HepG2 (cell line): ENCODE data around the gene IFT43. TPM values are rescaled to one million over a fixed set of nuclear protein-coding genes. Genes with fewer than 3 reads are reported as not detected.
A peak's percentile ranks its signal among the peaks of the same experiment; 100 is the strongest.

Experiments used
- AKAP8 ChIP-seq: sonication (generic); formaldehyde crosslinking; IDR thresholded peaks from 2 replicates; pipeline ENCODE4 v1.5.1; 2020; ENCODE audit warnings: mild to moderate bottlenecking, missing genetic modification reagents
- CEBPG ChIP-seq: IDR thresholded peaks from 2 replicates; pipeline ENCODE4 v1.6.1; 2016
- DNMT3B ChIP-seq: conservative IDR thresholded peaks from 2 replicates; pipeline ENCODE4 v1.6.1; 2016; ENCODE audit warnings: missing biosample characterization, control low read depth
- EHMT2 ChIP-seq: fragments of 200-600 bp; sonication (generic); IDR thresholded peaks from 2 replicates; pipeline ENCODE4 v1.7.0; 2017; ENCODE audit warnings: antibody characterized with exemption, low read depth, low read length, borderline replicate concordance
- FIP1L1 ChIP-seq: fragments of 200-400 bp; formaldehyde crosslinking; IDR thresholded peaks from 2 replicates; pipeline ENCODE4 v1.6.1; 2018; ENCODE audit warnings: low read depth, mild to moderate bottlenecking, low read length, moderate library complexity, borderline replicate concordance; ENCODE audit not compliant: insufficient read depth
- HNRNPK ChIP-seq: fragments of 200-400 bp; formaldehyde crosslinking; IDR thresholded peaks from 2 replicates; pipeline ENCODE4 v1.6.1; 2018; ENCODE audit warnings: low read length, low read depth, moderate library complexity, mild to moderate bottlenecking; ENCODE audit not compliant: poor library complexity, severe bottlenecking
- MAF1 ChIP-seq: sonication (generic); formaldehyde crosslinking; IDR thresholded peaks from 2 replicates; pipeline ENCODE4 v1.5.0; 2020; ENCODE audit warnings: missing genetic modification reagents, borderline replicate concordance
- MBNL3 ChIP-seq: fragments of 250-450 bp; sonication (Bioruptor Pico); conservative IDR thresholded peaks from 2 replicates; pipeline ENCODE4 v1.8.0; 2022; ENCODE audit warnings: mild to moderate bottlenecking, inconsistent platforms
- MEF2D ChIP-seq: sonication (generic); formaldehyde crosslinking; IDR thresholded peaks from 2 replicates; pipeline ENCODE4 v1.5.1; 2020; ENCODE audit warnings: mild to moderate bottlenecking, missing genetic modification reagents
- SALL2 ChIP-seq: sonication (generic); formaldehyde crosslinking; IDR thresholded peaks from 2 replicates; pipeline ENCODE4 v1.8.1; 2023; ENCODE audit warnings: mild to moderate bottlenecking, missing genetic modification reagents, inconsistent platforms
- SPEN ChIP-seq: sonication (generic); formaldehyde crosslinking; IDR thresholded peaks from 2 replicates; pipeline ENCODE4 v1.5.1; 2020; ENCODE audit warnings: low read depth, mild to moderate bottlenecking, missing genetic modification reagents
- TBX3 ChIP-seq: fragments of 450-650 bp; IDR thresholded peaks from 2 replicates; pipeline ENCODE4 v1.6.1; 2017; ENCODE audit warnings: antibody characterized with exemption, mild to moderate bottlenecking, inconsistent platforms, borderline replicate concordance
- ZFP90 ChIP-seq: sonication (generic); formaldehyde crosslinking; IDR thresholded peaks from 2 replicates; pipeline ENCODE4 v1.8.0; 2022; ENCODE audit warnings: missing genetic modification reagents, mild to moderate bottlenecking, inconsistent platforms, borderline replicate concordance
- ZKSCAN5 ChIP-seq: sonication (generic); formaldehyde crosslinking; IDR thresholded peaks from 2 replicates; pipeline ENCODE4 v1.5.1; 2020; ENCODE audit warnings: mild to moderate bottlenecking, missing genetic modification reagents
- ZMAT3 ChIP-seq: sonication (generic); formaldehyde crosslinking; conservative IDR thresholded peaks from 2 replicates; pipeline ENCODE4 v1.7.0; 2021; ENCODE audit warnings: missing genetic modification reagents
- ZNF143 ChIP-seq: sonication (generic); formaldehyde crosslinking; IDR thresholded peaks from 2 replicates; pipeline ENCODE4 v1.4.0; 2020; ENCODE audit warnings: missing genetic modification reagents
- ZNF530 ChIP-seq: sonication (generic); formaldehyde crosslinking; IDR thresholded peaks from 2 replicates; pipeline ENCODE4 v1.5.0; 2020; ENCODE audit warnings: low read depth, mild to moderate bottlenecking, missing genetic modification reagents
- ZNF589 ChIP-seq: sonication (generic); formaldehyde crosslinking; conservative IDR thresholded peaks from 2 replicates; pipeline ENCODE4 v1.8.0; 2022; ENCODE audit warnings: mild to moderate bottlenecking, moderate library complexity, missing genetic modification reagents
- ZNF598 ChIP-seq: sonication (generic); formaldehyde crosslinking; IDR thresholded peaks from 2 replicates; pipeline ENCODE4 v1.5.1; 2020; ENCODE audit warnings: mild to moderate bottlenecking, missing genetic modification reagents, borderline replicate concordance
- polyA plus RNA-seq, 8 experiments: library from polyadenylated mRNA; depleted of rRNA in 3 of 8; stranded (reverse) in 7 of 8; unstranded in 1 of 8; fragments of >200 nt; fragmentation: Illumina TruSeq in 4 of 8; extraction: Trizol in 4 of 8; gene quantifications; 2 replicates each; pipeline versions ENCODE4 v1.2.1 to v1.2.3, GENCODE V29; 2011 to 2016; ENCODE audit warnings: low read depth in 4 of 8, missing spikeins in 1 of 8, mixed read lengths in 1 of 8; ENCODE audit not compliant: insufficient read depth in 1 of 8
- total RNA-seq, 5 experiments: library from RNA; depleted of rRNA; stranded (reverse); fragments of >200 nt; fragmentation: Illumina TruSeq; extraction: Trizol; gene quantifications; 2 replicates each; pipeline ENCODE4 v1.2.3, GENCODE V29; 2016; ENCODE audit warnings: low read depth in 1 of 5
- TF ChIP-seq, protein P1 (sequence below): sonication (generic); formaldehyde crosslinking; IDR thresholded peaks from 2 replicates; pipeline ENCODE4 v1.5.0; 2020; ENCODE audit warnings: mild to moderate bottlenecking, missing genetic modification reagents, moderate library complexity
- TF ChIP-seq, protein P2 (sequence below): sonication (generic); formaldehyde crosslinking; conservative IDR thresholded peaks from 2 replicates; pipeline ENCODE4 v1.8.0; 2022; ENCODE audit warnings: low read depth, missing genetic modification reagents
- TF ChIP-seq, protein P3 (sequence below): sonication (generic); formaldehyde crosslinking; IDR thresholded peaks from 2 replicates; pipeline ENCODE4 v1.8.0; 2022; ENCODE audit warnings: mild to moderate bottlenecking, missing genetic modification reagents, borderline replicate concordance
- TF ChIP-seq, protein P4 (sequence below): sonication (generic); formaldehyde crosslinking; IDR thresholded peaks from 2 replicates; pipeline ENCODE4 v1.5.1; 2020; ENCODE audit warnings: missing genetic modification reagents, mild to moderate bottlenecking, borderline replicate concordance
- TF ChIP-seq, protein P5 (sequence below): sonication (generic); formaldehyde crosslinking; IDR thresholded peaks from 2 replicates; pipeline ENCODE4 v1.5.1; 2020; ENCODE audit warnings: missing genetic modification reagents, mild to moderate bottlenecking, borderline replicate concordance

IFT43 gene
- total and polyA plus RNA-seq, 2 of the 13 experiments (the other 11 are each of a cell fraction or from before 2014, with no cell fraction given) = 0.15 to 0.55 TPM

DNA sequence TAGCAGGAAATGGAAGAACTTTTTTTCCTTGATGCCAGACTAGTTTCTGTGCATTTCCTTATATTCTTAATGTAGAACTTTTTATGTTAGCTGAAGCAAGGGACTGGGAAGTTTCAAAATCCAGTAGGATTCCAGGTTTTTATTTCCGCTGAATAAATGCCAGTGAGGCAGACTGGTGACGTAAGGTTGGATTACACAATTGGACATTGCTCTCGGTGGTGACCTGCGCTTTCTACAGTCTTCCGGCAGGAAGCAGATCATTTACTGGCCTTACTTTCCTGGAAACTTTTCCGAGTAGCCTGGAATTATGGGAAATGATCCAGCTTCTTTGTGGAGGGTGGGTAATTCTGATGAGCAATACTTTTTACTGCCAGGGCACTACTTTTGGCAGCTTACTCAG is 3.6 kb downstream of the IFT43 start (continued):
- TF ChIP-seq ZNF589 (CRISPR knock-in tag) = no peak
- TF ChIP-seq SALL2 (CRISPR knock-in tag) = no peak
- TF ChIP-seq EHMT2 = 0 out of 2 replicates have a peak, but pooled peaks have one; percentile 27
- TF ChIP-seq, protein P1, sequence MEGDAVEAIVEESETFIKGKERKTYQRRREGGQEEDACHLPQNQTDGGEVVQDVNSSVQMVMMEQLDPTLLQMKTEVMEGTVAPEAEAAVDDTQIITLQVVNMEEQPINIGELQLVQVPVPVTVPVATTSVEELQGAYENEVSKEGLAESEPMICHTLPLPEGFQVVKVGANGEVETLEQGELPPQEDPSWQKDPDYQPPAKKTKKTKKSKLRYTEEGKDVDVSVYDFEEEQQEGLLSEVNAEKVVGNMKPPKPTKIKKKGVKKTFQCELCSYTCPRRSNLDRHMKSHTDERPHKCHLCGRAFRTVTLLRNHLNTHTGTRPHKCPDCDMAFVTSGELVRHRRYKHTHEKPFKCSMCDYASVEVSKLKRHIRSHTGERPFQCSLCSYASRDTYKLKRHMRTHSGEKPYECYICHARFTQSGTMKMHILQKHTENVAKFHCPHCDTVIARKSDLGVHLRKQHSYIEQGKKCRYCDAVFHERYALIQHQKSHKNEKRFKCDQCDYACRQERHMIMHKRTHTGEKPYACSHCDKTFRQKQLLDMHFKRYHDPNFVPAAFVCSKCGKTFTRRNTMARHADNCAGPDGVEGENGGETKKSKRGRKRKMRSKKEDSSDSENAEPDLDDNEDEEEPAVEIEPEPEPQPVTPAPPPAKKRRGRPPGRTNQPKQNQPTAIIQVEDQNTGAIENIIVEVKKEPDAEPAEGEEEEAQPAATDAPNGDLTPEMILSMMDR (CRISPR knock-in tag) = no peak
- no peak for TF ChIP-seq ZNF530 (CRISPR knock-in tag)
- no peak for TF ChIP-seq DNMT3B (CRISPR knock-in tag)
- no peak for TF ChIP-seq FIP1L1
- peak; percentile 53; the same call in 1 of the 2 replicates for TF ChIP-seq SPEN (CRISPR knock-in tag)
- no peak for TF ChIP-seq AKAP8 (CRISPR knock-in tag)
- TF ChIP-seq CEBPG = peak; percentile 96
- TF ChIP-seq, protein P2, sequence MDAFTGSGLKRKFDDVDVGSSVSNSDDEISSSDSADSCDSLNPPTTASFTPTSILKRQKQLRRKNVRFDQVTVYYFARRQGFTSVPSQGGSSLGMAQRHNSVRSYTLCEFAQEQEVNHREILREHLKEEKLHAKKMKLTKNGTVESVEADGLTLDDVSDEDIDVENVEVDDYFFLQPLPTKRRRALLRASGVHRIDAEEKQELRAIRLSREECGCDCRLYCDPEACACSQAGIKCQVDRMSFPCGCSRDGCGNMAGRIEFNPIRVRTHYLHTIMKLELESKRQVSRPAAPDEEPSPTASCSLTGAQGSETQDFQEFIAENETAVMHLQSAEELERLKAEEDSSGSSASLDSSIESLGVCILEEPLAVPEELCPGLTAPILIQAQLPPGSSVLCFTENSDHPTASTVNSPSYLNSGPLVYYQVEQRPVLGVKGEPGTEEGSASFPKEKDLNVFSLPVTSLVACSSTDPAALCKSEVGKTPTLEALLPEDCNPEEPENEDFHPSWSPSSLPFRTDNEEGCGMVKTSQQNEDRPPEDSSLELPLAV (CRISPR knock-in tag) = no peak
- TF ChIP-seq MBNL3 (CRISPR knock-in tag) = no peak
- TF ChIP-seq, protein P3, sequence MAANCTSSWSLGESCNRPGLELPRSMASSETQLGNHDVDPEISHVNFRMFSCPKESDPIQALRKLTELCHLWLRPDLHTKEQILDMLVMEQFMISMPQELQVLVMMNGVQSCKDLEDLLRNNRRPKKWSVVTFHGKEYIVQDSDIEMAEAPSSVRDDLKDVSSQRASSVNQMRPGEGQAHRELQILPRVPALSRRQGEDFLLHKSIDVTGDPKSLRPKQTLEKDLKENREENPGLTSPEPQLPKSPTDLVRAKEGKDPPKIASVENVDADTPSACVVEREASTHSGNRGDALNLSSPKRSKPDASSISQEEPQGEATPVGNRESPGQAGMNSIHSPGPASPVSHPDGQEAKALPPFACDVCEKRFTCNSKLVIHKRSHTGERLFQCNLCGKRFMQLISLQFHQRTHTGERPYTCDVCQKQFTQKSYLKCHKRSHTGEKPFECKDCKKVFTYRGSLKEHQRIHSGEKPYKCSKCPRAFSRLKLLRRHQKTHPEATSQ (CRISPR knock-in tag) = no peak
- no peak for TF ChIP-seq ZKSCAN5
- TF ChIP-seq, protein P4, sequence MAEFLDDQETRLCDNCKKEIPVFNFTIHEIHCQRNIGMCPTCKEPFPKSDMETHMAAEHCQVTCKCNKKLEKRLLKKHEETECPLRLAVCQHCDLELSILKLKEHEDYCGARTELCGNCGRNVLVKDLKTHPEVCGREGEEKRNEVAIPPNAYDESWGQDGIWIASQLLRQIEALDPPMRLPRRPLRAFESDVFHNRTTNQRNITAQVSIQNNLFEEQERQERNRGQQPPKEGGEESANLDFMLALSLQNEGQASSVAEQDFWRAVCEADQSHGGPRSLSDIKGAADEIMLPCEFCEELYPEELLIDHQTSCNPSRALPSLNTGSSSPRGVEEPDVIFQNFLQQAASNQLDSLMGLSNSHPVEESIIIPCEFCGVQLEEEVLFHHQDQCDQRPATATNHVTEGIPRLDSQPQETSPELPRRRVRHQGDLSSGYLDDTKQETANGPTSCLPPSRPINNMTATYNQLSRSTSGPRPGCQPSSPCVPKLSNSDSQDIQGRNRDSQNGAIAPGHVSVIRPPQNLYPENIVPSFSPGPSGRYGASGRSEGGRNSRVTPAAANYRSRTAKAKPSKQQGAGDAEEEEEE = no peak
- peak; percentile 32; the same call in 1 of the 2 replicates for TF ChIP-seq MEF2D (CRISPR knock-in tag)
- TF ChIP-seq, protein P5, sequence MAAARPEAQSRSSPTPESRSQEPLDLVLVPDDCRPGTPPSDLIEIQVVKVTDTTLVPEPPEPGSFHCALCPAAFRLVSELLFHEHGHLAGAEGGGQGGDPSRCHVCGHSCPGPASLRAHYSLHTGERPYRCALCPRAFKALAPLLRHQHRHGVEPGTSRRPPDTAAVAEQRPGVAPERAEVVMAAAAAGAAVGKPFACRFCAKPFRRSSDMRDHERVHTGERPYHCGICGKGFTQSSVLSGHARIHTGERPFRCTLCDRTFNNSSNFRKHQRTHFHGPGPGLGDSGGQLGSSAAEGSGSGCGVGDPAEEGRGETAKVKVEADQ (CRISPR knock-in tag) = no peak
- no peak for TF ChIP-seq TBX3
- peak; percentile 83 for TF ChIP-seq ZNF143 (CRISPR knock-in tag)
- TF ChIP-seq ZNF598 = no peak
- TF ChIP-seq ZFP90 (CRISPR knock-in tag) = no peak
- no peak for TF ChIP-seq ZMAT3
- TF ChIP-seq HNRNPK = no peak
- TF ChIP-seq MAF1 (CRISPR knock-in tag) = no peak
